MM.1S (cell line): ENCODE data around the gene FANCC.
"Not testable (repeated sequence)": the region's sequence is repeated elsewhere in the genome, so short reads cannot be mapped to it uniquely, and the experiment has no call there.

ENCODE experiments used
- DNase-seq: peaks from one replicate; pipeline ENCODE4 v3.0.0-alpha.2; 2015
- H2AFZ ChIP-seq: fragments of 300-600 bp; sonication (generic); 2 replicates; pipeline ENCODE4 v1.6.0; 2016; ENCODE audit warnings: antibody characterized with exemption, low read length
- H3F3A ChIP-seq: fragments of 300-600 bp; sonication (generic); 2 replicates; pipeline ENCODE4 v1.6.1; 2016; ENCODE audit warnings: mild to moderate bottlenecking, antibody characterized with exemption, low read length, moderate library complexity, mixed read lengths; ENCODE audit not compliant: insufficient read depth
- H3K27ac ChIP-seq: fragments of 300-600 bp; sonication (generic); 2 replicates; pipeline ENCODE4 v1.5.1; 2016; ENCODE audit warnings: mild to moderate bottlenecking, low read length
- H3K27me3 ChIP-seq: fragments of 300-600 bp; sonication (generic); replicated peaks from 2 replicates; pipeline ENCODE4 v1.6.0; 2016; ENCODE audit warnings: low read length; ENCODE audit not compliant: insufficient read depth
- H3K36me3 ChIP-seq: fragments of 300-600 bp; sonication (generic); replicated peaks from 2 replicates; pipeline ENCODE4 v1.6.1; 2016; ENCODE audit warnings: mild to moderate bottlenecking, low read length, mixed read lengths; ENCODE audit not compliant: insufficient read depth
- H3K4me1 ChIP-seq: fragments of 300-600 bp; sonication (generic); 2 replicates; pipeline ENCODE4 v1.6.1; 2016; ENCODE audit warnings: low read length, mixed read lengths
- H3K4me2 ChIP-seq: fragments of 300-600 bp; sonication (generic); 2 replicates; pipeline ENCODE4 v1.6.0; 2016; ENCODE audit warnings: low read depth, low read length
- H3K4me3 ChIP-seq: fragments of 300-600 bp; sonication (generic); 2 replicates; pipeline ENCODE4 v1.5.1; 2016; ENCODE audit warnings: low read length, mixed read lengths
- H3K79me2 ChIP-seq: fragments of 300-600 bp; sonication (generic); 2 replicates; pipeline ENCODE4 v1.6.1; 2016; ENCODE audit warnings: mixed run types, low read length, mixed read lengths
- H3K9ac ChIP-seq: fragments of 300-600 bp; sonication (generic); 2 replicates; pipeline ENCODE4 v1.6.1; 2016; ENCODE audit warnings: low read length, mixed read lengths
- H3K9me2 ChIP-seq: fragments of 300-600 bp; sonication (generic); replicated peaks from 2 replicates; pipeline ENCODE4 v1.6.1; 2016; ENCODE audit warnings: mild to moderate bottlenecking, low read length, mixed read lengths; ENCODE audit not compliant: insufficient read depth
- H3K9me3 ChIP-seq: fragments of 300-600 bp; sonication (generic); replicated peaks from 2 replicates; pipeline ENCODE4 v1.6.1; 2016; ENCODE audit warnings: mild to moderate bottlenecking, low read length, mixed read lengths; ENCODE audit not compliant: insufficient read depth
- H4K20me1 ChIP-seq: fragments of 300-600 bp; sonication (generic); 2 replicates; pipeline ENCODE4 v1.6.1; 2016; ENCODE audit warnings: mild to moderate bottlenecking, low read length, moderate library complexity, mixed read lengths; ENCODE audit not compliant: insufficient read depth
- EZH2 ChIP-seq: fragments of 300-600 bp; sonication (generic); optimal IDR thresholded peaks from 2 replicates; pipeline ENCODE3; 2017; ENCODE audit warnings: low read depth, mild to moderate bottlenecking, antibody characterized with exemption, low read length, mixed read lengths
- EZH2phosphoT487 ChIP-seq: fragments of 300-600 bp; sonication (generic); IDR thresholded peaks from 2 replicates; pipeline ENCODE4 v1.6.1; 2018; ENCODE audit warnings: antibody characterized with exemption, low read length
- TF ChIP-seq, protein P1 (sequence below): fragments of 300-600 bp; sonication (generic); IDR thresholded peaks from 2 replicates; pipeline ENCODE4 v1.5.1; 2016; ENCODE audit warnings: antibody characterized with exemption, low read length, mixed read lengths

FANCC gene

DNA sequence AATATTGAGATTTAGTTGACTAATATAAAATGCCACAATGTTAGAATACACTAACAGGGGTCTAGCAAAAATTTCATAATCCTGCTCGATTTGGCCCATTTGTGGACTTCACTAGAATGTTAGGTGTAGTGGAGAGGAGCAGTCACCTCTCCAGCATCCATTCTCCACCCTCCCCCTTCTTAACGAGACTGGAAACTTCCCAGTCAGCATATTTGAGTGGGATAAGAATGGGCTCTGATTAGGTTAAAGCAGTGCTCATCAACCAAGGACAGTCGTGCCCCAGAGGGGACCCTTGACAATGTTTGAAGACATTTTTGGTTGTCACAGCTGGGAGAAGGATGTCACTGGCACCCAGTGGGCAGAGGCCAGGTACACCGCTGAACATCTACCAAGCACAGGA, 46.7 kb downstream of the FANCC start:
- H4K20me1 ChIP-seq = no peaks in the 10 kb centered on the region
- no peak overlapping the region for H3K4me2 ChIP-seq
- no peaks in the 10 kb centered on the region for H3K36me3 ChIP-seq
- H3K9ac ChIP-seq = no peak overlapping the region
- no peak overlapping the region for H3K27ac ChIP-seq
- TF ChIP-seq, protein P1, sequence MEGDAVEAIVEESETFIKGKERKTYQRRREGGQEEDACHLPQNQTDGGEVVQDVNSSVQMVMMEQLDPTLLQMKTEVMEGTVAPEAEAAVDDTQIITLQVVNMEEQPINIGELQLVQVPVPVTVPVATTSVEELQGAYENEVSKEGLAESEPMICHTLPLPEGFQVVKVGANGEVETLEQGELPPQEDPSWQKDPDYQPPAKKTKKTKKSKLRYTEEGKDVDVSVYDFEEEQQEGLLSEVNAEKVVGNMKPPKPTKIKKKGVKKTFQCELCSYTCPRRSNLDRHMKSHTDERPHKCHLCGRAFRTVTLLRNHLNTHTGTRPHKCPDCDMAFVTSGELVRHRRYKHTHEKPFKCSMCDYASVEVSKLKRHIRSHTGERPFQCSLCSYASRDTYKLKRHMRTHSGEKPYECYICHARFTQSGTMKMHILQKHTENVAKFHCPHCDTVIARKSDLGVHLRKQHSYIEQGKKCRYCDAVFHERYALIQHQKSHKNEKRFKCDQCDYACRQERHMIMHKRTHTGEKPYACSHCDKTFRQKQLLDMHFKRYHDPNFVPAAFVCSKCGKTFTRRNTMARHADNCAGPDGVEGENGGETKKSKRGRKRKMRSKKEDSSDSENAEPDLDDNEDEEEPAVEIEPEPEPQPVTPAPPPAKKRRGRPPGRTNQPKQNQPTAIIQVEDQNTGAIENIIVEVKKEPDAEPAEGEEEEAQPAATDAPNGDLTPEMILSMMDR = no peak
- TF ChIP-seq EZH2 = no peak
- no peak for TF ChIP-seq EZH2phosphoT487
- H3K79me2 ChIP-seq = no peaks in the 10 kb centered on the region
- H3K4me3 ChIP-seq = no peak overlapping the region
- no peak for DNase-seq
- no peak overlapping the region for H2AFZ ChIP-seq
- H3F3A ChIP-seq = no peaks in the 10 kb centered on the region
- H3K27me3 ChIP-seq = no peaks in the 10 kb centered on the region
- no peaks in the 10 kb centered on the region for H3K9me3 ChIP-seq
- H3K9me2 ChIP-seq = no peaks in the 10 kb centered on the region
- no peaks in the 10 kb centered on the region for H3K4me1 ChIP-seq

DNA sequence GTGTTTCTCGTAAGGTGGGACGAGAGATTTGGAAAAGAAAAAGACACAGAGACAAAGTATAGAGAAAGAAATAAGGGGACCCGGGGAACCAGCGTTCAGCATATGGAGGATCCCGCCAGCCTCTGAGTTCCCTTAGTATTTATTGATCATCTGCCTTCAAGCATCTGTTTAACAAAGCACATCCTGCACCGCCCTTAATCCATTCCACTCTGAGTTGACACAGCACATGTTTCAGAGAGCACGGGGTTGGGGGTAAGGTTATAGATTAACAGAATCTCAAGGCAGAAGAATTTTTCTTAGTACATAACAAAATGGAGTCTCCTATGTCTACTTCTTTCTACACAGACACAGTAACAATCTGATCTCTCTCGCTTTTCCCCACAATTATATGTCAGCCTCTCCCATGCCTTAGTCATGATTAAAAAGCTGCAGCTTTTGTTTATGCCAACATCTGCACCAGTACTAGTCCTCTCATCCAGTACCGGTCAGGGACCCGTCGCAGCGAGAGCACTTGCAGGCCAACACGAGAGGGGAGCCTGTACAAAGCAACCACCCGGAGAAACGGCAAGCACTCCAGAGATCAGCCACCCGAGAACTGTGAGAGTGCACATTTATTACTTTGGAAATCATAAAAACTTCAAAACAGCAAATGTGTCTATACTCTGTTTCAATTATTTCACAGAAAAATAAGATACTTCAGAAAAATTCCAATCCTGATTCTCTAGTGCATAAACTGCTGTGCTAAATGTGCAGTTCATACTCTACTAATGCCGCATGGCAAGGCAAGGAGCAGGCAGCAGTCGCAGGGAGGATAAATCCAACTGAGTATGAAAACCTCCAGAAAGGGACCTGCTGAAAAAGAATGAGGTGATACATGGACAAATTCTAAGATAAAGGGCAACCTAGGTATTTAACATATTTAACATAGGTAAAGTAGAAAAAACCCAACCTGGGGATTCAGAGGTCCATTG, 47.4 kb downstream of the FANCC start:
- not testable (repeated sequence) for H3K79me2 ChIP-seq, H3K9me3 ChIP-seq, DNase-seq, H3F3A ChIP-seq, H3K4me3 ChIP-seq, H2AFZ ChIP-seq, H4K20me1 ChIP-seq, H3K27ac ChIP-seq, H3K9me2 ChIP-seq, H3K4me2 ChIP-seq, H3K9ac ChIP-seq, H3K27me3 ChIP-seq, H3K4me1 ChIP-seq, H3K36me3 ChIP-seq

DNA sequence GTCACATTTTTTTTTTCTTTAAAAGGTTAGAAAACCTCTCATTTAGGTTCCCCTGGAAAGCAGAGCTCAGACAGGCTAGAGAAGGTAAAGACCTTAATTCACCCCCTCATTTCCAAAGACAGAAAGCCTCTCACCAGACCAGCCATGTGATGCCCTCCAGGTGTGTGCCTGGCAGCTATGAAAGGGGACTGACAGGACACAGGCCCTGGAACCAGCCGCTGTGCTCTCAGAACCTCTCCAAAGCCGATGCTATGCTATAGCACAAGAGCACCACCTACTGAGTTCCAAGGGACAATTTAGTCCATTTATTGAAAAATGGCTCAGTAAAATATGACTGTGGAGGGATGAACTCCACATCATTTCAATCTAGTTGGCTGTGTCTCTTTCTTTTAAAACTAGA, 48.8 kb downstream of the FANCC start:
- Histone ChIP-seq H3K27me3 (no peaks in the 10 kb centered on the region), H3K9me2 (no peaks in the 10 kb centered on the region), H4K20me1 (no peaks in the 10 kb centered on the region), H3K9ac (no peak overlapping the region), H3K36me3 (no peaks in the 10 kb centered on the region), H3F3A (no peaks in the 10 kb centered on the region), H3K4me1 (no peaks in the 10 kb centered on the region), H2AFZ (no peak overlapping the region), H3K79me2 (0 out of 2 replicates have a peak, but pooled peaks cover 4% of the 10 kb centered on the region), H3K27ac (no peak overlapping the region), H3K4me3 (no peak overlapping the region), H3K4me2 (no peak overlapping the region), H3K9me3 (no peaks in the 10 kb centered on the region)
- TF ChIP-seq, protein P1 = peak; percentile 29; the same call in 1 of the 2 replicates
- no peak for TF ChIP-seq EZH2phosphoT487
- DNase-seq = peak; percentile 21

DNA sequence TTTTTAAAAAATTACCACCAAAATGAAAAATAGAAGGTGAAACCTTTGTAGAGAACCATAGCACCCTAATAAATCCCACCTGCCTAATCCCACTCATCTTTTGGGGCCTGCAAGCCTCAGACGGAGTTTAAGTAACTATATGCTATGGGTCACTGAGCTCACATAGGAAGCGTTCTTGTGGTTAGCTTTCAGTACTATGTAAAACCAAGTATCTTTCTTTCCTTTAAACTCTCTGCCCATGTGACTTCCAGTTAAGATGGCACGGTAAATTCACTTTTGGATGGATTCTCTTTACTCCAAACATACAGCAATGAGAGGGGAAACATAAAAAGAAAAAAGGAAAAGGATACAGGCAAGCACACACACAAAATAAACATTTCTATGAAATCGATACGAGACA, 50.9 kb downstream of the FANCC start:
- Histone ChIP-seq H3K9me3 (no peaks in the 10 kb centered on the region), H2AFZ (no peak overlapping the region), H3K9ac (no peak overlapping the region), H3K9me2 (no peaks in the 10 kb centered on the region), H3F3A (no peaks in the 10 kb centered on the region), H3K4me2 (no peak overlapping the region), H3K4me3 (no peak overlapping the region), H3K27me3 (no peaks in the 10 kb centered on the region), H3K27ac (no peak overlapping the region), H3K4me1 (no peaks in the 10 kb centered on the region), H4K20me1 (no peaks in the 10 kb centered on the region), H3K36me3 (no peaks in the 10 kb centered on the region), H3K79me2 (0 out of 2 replicates have a peak, but pooled peaks cover 8% of the 10 kb centered on the region)
- DNase-seq = no peak
- TF ChIP-seq, protein P1 = no peak
- no peak for TF ChIP-seq EZH2
- no peak for TF ChIP-seq EZH2phosphoT487
